HG02938 (cell line): ENCODE data around the gene TIMMDC1.

Experiments
- ATAC-seq: cut with Tn5 transposase; IDR thresholded peaks from one replicate; pipeline ENCODE4 v1.9.1; 2021; ENCODE audit warnings: mild to moderate bottlenecking, moderate library complexity; ENCODE audit not compliant: unreplicated experiment

TIMMDC1 gene

GRCh38 chr3:119498186-119499011 lies at the start of gene TIMMDC1:
TIMMDC1 (plus strand) TSS chr3:119498547; CDS start chr3:119498734, 187 bp downstream.
- ATAC-seq: peak; percentile 97

GRCh38 chr3:119453822-119454221 lies 44.5 kb upstream of the TIMMDC1 start:
- no peak for ATAC-seq

GRCh38 chr3:119456469-119456868 lies 41.9 kb upstream of the TIMMDC1 start:
- ATAC-seq: no peak

GRCh38 chr3:119457246-119457645 lies 41.1 kb upstream of the TIMMDC1 start:
- no peak for ATAC-seq

GRCh38 chr3:119463171-119464169 lies 34.9 kb upstream of the TIMMDC1 start, which contains the start of gene TMEM39A:
TMEM39A (minus strand) TSS chr3:119463615; CDS start chr3:119462074, 1,541 bp downstream.
- ATAC-seq: peak; percentile 93

- ATAC-seq: no peak
Measured at GRCh38 chr3:119468041-119468440, 30.3 kb upstream of the TIMMDC1 start.

GRCh38 chr3:119469418-119470189 lies 28.7 kb upstream of the TIMMDC1 start:
- no peak for ATAC-seq

GRCh38 chr3:119470866-119471265 lies 27.5 kb upstream of the TIMMDC1 start:
- no peak for ATAC-seq

- ATAC-seq: no peak
Measured at GRCh38 chr3:119481079-119481478, 17.3 kb upstream of the TIMMDC1 start.

- no peak for ATAC-seq
Measured at GRCh38 chr3:119483101-119483500, 15.2 kb upstream of the TIMMDC1 start.

GRCh38 chr3:119485563-119485962 lies 12.8 kb upstream of the TIMMDC1 start:
- ATAC-seq: no peak

GRCh38 chr3:119490153-119490552 lies 8.2 kb upstream of the TIMMDC1 start:
- ATAC-seq: no peak

GRCh38 chr3:119492128-119492527 lies 6.2 kb upstream of the TIMMDC1 start:
- no peak for ATAC-seq

GRCh38 chr3:119492810-119493209 lies 5.5 kb upstream of the TIMMDC1 start:
- no peak for ATAC-seq

GRCh38 chr3:119494597-119494996 lies 3.8 kb upstream of the TIMMDC1 start:
- ATAC-seq: no peak

GRCh38 chr3:119497820-119498185 lies 544 bp upstream of the TIMMDC1 start:
- no peak for ATAC-seq

GRCh38 chr3:119500265-119500664 lies 1.9 kb downstream of the TIMMDC1 start:
- no peak for ATAC-seq

GRCh38 chr3:119500901-119501300 lies 2.6 kb downstream of the TIMMDC1 start:
- no peak for ATAC-seq

- no peak for ATAC-seq
Measured at GRCh38 chr3:119506631-119507030, 8.3 kb downstream of the TIMMDC1 start.

- no peak for ATAC-seq
Measured at GRCh38 chr3:119507404-119507803, 9.1 kb downstream of the TIMMDC1 start.
